HG02678 (cell line): ENCODE measurements around the gene BEGAIN.

ENCODE experiments used
- ATAC-seq: cut with Tn5 transposase; IDR thresholded peaks from one replicate; pipeline ENCODE4 v1.9.1; 2021; ENCODE audit warnings: mild to moderate bottlenecking, moderate library complexity; ENCODE audit not compliant: unreplicated experiment

Gene BEGAIN

DNA sequence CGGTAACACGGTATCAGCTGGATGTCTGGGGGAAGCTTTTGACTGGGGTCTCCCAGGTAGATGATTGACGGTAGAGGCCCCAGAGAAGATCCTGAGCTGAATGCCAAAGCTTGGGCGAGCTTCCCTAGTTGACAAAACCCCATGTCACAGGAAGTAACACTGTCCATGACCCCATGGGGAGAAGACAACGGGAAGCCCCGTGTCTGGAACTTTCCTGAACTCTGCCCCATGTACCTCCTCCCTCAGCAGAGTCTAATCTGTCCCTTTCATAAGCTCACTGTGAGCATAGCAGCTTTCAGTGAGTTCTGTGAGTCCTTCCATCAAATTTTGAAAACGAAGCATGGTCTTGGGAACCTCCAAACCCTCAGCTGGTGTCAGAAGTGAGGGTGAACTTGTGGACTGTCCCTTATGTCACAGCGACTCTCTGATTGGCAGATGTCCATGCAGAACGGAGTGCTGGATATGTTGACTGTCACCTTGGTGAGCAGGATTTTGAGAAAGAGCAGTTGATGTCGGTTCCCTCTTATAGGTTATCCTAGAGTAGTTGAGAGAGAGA lies 29.7 kb upstream of the BEGAIN start:
- ATAC-seq, result no peak

DNA sequence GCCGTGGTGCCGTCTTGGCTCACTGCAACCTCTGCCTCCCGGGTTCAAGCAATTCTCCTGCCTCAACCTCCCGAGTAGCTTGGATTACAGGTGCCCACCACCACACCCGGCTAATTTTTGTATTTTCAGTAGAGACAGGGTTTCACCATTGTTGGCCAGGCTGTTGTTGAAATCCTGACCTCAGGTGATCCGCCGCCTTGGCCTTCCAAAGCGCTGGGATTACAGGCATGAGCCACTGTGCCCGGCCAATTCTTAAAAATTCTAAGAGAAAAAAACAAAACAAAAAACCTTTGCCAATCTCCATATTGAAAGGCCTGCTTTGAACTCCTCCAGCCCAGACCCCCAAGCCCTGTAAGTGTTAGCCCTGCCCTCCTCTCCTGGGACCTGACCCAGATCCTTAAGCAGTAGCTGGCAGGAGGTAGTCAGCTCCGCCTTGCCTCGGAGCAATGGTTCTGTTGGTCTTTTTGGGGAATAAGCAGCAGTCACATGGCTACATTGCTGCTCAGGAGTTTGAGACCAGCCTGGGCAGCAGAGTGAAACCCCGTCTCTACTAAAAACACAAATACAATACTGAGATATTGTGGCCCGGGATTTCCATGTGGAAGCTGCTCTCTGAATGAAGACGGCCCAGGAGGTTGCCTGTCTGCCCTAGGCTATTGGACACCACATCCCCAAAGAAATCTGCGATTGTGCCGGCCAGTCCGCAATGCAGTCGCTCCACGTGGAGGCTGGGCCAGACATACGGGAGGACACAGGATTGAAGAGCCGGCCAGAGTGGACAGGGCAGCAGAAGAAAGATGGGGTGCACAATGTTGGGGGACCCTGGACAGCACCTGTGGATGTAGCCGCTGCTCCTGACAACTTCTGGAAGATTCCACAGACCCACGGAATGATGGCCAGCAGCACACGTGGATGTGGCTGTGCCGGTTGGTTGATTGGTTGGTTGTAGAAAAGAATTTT lies 28.8 kb upstream of the BEGAIN start:
- ATAC-seq, result no peak

DNA sequence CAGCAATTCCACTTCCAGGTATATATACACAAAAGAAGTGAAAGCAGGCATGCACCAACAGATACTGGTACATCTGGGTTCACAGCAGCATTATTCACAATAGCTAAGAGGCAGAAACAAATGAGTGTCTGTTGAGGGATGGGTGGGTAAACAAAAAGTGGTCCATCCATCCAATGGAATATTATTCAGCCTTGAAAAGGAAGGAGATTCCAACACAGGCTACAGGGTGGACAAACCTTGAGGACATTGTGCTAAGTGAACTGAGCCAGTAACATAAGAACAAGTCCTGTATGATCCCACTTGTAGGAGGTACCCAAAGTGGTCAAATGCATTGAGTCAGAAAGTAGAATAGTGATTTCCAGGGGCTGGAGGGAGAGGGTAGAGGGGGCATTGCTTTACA lies 27.6 kb upstream of the BEGAIN start:
- ATAC-seq, result no peak

DNA sequence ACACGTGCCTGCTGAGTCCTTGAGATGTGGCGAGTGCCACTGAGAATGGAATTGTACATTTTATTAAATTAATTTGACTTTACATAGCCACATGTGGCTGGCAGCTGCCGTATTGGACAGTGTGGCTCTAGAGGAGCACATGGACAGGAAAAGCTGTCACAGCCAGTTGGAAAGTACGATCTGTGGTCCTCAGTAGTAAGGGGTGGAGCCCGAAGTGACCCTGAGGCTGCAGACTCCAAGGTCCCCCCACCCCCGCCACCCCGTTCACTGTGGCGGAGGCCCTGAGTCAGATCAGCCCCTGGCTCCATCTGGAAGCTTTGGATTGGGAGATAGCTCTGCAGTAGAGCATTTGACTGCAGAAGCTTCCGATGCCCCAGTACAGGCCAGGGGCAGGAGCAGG lies 25.8 kb upstream of the BEGAIN start:
- no peak for ATAC-seq

DNA sequence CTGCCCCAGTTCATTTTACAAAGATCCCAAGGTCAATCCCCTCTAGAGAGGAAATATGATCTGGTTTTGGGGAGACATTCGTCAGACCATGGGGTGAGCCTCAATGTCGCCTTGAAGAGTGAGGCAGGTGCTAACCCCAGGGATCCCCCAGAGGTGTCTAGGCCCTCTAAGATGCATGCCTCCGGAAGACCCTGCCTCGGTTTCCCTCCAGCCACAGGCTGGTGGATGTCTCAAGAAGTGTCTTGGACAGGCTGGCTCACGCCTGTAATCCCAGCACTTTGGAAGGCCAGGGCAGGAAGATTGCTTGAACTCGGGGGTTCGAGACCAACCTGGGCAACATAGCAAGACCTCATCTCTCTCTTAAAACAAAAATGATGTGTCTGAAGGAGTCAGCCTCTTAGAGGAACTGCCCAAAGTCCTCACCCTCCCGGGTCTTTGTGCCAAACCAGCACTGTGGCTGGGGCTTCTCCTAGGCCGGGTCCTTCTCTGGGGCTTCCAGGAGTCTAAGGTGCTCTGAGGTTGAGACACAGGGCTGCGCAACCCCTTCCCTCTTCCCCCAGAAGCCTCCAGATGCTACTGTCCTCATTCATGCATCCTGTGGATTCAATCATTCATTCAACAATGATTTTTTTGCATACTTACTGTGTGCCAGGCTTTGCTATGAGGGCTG lies 24.7 kb upstream of the BEGAIN start:
- ATAC-seq, result no peak

DNA sequence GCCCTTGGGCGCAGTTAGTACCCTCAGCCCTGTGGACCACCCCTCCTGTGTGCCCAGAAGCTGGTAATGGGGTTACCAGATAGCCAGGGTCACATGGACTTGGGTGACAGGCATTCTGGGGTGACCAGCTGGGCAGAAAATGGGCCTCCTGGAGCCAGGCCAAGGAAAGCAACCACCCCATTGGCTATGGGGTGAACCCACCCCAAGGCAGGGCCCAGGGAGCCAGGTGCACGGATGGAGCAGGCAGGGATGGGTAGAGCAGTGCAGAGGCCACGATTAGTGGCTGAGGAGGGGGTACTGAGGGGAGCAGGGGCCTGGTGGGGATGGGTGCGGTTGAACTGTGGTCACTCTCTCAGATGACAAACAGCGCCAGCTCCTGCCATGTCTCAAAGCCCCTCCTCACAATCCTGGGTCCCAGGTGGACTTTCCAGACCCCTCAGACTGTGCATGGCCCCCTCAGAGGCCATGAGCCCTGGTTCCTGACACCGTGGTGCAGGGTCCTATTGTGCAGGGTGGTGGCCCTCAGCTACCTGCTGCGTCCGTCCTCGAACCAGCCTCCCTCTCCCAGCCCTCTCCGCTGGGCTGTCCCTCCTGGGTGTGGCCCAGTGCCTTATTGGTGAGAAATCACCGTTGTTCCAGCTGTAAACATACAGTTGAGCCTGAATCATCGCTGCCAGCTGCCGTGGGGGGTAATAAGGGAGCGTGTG lies 23.4 kb upstream of the BEGAIN start:
- ATAC-seq, result no peak

DNA sequence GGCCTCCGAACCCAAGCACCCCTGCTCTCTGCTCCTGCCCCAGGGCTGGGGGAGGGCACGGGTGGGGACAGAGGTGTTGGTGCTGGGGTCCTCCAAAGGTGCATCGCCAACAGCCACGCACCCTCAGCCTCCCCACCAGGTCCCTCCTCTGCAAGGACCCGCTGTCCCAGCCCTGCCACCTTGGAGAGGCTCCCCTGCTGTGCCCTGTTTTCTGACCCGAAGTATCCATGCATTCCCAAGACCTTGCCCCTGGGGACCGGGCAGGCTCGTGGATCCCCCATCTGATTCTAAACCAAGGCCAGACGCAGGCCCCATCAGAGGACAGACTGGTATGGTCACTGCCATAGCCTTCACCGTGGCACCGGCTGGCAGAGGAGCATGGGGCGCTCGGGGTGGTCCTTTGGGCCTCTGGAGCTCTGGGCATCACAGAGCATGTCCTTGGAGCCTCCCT lies 22.7 kb upstream of the BEGAIN start:
- ATAC-seq, result no peak

DNA sequence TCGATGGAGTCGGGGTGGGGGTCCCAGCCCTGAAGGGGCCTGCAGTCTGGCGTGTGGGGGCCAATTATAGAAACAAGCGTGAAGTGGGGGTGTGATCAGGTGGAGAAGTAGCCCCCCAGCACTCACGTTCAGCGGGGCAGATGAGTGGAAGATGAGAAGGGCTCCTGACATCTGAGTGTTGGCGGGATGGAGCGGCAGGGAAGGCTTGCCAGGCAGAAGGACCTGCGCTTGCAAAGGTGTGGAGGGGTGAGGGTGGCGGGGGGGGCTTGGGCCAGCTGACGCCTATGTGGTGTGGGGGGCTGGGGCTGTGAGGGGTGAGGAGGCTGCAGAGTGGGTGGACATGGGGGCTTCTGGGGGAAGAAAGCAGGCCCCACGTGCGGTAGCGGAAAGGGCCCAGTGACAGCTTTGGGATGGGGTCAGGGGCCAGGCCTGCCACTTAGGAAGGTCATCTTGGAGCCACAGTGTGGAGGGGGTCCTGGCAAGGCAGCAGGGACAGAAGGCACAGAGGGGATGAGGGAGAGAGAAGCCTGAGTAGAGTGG lies 22.2 kb upstream of the BEGAIN start:
- ATAC-seq, result no peak

DNA sequence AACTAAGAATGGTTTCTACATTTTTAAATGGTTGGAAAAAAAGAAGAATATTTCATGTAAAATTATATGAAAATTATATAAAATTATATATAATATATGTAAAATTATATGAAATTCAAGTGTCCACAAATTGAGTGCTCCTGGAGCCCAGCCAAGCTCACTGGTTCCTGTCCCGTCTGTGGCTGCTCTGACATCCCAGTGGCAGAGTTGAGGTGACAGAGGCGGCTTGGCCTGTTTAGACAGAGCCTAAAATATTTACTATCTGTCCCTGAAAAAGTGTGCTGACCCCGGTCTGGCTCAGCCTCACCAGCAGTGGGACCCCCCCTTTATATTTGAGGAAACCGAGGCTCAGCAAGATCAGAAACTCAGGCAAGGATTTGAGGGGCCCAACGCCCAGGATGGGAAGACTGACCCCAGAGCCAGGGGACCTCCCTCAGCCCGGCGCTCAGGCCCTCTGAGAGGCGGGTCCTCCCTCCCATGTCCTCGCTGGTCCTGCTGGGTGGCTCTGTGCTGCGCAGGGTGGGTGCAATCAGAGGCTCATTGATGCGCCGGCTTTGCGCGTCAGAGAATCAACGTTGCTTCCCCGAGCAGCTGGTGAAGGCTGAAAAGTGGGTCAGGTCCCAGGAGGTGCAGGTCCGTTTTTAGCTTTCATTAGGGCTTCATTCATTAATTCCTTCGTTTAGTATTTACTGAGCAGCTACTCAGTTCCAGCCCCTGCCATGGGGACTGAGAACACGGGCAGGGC lies 21.5 kb upstream of the BEGAIN start:
- no peak for ATAC-seq

DNA sequence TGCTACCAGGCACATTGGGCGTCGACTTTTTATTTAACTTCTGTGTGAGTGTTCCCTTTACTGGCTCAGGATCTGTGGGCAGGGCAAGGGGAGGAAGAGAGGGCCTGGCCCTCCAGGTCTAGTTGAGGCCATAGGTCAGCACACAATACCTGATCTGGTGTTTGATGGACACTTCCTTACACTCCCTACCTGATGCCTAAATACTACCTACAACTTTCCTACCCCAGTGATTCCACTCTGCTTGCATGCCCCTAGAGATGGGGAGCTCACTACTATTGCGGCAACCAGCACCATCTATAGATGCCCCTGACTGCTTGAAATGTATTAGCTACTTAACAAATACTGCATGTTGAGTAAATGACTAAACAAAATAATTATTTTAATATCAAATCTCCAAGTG lies 20.8 kb upstream of the BEGAIN start:
- ATAC-seq, result no peak

DNA sequence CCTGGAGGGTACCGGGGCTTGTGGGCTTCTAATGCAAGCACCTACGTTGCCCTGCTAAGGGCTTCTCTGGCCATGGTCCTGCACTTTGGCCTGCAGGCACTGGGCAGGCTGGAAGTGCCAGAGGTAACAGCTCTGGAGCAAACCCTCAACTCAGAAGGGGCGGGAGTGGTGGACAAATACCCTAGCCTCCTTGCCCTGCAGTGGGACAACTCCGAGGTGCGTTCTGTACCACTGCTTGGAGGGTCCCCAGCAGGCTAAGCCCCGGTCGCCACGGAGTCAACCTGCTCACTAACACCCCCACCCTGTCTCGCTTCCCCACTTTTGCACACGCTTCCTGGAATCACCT lies 20.4 kb upstream of the BEGAIN start:
- ATAC-seq, result no peak

DNA sequence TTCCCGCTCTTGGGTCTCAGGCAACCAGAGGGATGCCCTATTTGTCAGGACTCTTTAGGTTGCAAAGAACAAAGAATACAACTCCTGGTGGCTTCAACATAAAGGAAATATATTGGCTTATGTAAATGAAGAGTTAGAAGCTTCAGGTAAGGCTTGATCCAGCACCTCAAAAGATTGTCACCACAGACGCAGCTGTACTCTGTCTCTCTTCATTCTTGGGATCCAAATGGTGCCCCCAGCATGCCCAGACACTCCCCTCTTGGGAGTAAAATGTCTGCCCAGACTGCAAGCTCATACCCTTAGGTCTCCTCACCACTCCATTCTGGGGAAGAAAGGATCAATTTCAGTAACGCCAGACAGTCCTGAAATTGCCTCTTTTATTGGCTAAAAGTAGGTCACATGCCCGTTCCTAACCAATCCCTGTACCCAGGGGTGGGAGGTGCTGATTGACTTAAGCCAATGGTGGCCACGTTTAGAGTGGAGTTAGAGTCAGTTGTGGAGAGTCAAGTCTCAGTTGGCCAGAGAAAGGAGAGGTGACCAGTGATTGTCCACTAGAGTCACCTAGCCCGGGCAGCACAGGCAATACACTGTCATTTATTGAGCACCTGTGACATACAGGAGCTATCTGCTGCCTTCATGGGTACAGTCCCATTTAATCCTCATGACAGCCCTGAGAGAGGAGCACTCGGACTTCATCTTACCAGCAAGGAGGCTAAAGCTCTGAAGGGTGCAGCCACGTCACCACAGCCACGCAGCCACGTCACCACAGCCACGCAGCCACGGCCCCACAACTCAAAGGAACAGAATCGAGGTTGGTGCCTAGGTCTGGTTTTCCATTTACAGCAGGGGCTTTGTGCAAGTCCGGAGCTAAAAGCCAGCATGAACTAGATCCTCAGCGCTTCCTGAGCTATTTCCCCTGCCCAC lies 19.7 kb upstream of the BEGAIN start:
- no peak for ATAC-seq

DNA sequence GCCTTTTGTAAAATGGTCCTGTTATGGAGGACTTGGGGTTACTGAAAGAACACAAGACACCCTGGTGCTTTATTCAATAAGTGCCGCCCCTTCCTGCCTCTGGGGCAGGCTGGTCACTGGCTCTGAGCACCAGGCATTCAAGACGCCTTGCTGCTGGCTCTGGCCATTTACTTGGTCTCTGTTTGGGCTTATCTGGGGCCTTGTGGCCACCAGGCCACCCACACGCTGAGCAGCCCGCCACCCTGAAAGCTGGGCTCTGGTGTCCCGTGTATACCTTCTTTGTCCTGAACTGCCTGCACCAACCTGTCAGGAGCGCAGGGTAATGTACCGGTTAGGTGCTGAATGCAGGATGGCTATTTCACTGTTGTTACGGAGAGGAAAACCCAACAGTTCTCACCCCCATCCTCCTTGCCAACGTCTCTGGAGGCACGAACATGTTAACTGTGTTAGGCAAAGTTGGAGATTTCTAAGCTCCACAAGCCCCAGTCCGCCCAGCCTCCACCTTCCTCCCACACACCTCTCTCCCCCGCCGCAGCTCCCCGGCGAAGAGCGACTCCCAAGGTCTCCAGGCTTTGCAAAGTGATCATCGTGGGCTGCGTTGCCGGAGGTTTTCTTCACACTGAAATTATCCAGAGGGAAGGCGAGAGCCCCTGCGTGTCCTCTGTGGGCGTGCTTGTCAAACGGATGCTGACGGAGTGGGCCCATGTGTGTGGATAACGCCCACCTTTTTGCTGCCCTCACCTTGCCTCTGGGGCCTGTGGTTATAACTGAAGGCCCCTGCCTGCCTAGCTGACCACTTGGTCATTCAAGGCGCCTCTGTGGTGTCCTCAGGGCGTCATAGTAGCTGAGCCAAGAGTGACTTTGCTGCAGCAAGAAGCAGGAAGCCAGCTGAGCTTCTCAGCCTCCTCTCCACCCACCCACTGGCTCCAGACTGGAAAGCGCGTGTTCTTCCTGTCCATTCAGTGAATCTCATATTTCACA lies 18.8 kb upstream of the BEGAIN start:
- no peak for ATAC-seq

DNA sequence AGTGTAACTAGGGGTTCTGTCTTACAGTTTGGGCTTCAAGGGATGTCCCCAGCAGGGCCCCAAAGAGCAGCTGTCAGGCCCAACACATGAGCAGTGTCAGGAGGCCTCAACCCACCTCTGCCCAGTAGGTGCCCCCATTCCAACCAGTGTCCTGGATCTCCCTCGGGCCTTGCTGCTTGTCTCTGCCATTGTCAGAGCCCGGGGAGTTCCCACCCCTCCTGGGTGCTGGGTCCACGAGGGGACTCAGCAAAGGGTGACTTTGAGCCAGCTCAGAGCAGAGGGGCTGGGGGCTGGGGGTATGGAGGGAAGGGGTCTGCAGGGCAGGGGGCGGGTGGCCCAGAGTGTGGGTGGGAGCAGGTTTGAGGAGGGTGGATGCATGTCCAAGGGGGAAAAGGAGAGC lies 18.0 kb upstream of the BEGAIN start:
- no peak for ATAC-seq

DNA sequence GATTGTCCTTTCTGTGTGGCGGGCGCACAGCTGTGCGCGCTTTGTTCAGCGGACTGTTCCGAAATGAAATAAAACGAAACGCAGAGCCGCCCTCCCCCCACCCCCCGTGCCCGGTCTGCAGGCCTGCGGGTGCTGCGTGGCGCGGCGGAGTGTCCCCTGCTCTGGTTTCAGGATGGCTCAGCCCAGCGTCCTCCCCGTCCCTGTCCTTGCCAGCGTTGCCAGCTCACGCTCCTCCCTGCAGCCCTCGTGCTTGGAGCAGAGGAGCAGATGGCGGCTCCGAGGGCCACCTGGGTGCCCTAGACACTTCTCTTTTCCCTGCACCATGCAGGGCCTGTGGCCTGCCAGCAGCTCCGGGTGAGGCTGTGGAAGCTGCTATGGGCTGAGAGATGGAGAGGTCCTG lies 17.5 kb upstream of the BEGAIN start:
- ATAC-seq, result no peak

DNA sequence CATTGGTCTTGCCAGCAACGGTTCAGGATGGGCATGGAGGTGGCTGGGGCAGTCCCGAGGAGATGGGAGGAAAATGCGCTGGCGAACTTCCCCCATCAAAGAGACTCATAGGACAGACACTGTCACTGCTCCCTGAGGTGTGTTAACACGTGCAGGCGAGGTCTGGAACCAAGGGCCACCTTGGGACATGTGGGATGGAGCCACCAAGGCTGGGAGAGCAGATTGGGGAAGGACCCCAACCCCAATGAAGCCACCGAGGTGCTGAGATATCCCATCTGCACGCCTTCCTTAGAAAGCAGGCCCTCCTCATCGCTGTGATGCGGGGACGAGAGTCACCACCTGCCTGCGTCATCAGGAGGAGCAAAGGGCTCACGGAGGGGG lies 16.9 kb upstream of the BEGAIN start:
- ATAC-seq, result no peak

DNA sequence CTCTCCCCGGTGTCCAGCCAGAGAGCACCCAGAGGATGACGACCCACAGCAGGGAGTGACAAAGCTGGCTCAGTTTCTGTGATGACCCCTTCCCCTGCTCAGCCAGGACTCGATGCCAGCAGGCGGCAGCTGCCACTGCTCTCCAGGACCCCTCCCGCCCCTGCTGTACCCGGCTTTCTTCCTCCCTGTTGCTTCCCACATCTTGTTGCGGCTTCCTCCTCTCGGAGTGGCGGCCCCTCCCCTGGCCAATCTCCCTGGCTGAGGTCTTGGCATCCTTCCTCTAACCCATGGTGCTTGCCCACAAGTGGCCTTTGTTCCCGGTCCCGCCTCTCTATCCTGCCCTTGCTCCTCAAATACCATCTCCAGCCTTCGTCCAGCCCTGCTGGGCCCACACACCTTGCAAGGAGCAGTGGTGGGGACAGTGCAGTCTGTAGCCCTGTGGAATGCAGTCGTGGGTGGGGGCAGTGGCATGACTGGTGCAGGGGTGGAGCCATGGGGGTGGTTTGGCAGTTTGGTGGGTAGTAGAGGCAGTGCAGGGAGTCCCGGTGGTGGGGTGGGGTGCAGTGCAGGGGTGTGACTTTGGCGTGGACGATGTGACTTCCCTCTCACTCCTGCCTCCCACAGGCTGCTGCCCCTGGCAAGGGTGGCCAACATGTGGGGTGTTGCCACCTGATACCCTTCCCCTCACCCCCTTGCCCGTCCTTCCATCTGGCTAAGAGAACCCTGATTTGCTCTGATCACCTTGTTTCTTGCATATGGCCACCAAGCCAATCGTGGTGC lies 16.3 kb upstream of the BEGAIN start:
- no peak for ATAC-seq
